K562 (cell line): ENCODE measurements around the gene SLC7A9.

ENCODE experiments used
- CTCF ChIP-seq, 3 experiments: IDR thresholded peaks in 2 of 3; conservative IDR thresholded peaks in 1 of 3; 2 replicates each; pipeline ENCODE4 v1.5.1; 2011 to 2012; ENCODE audit warnings: low read length in 3 of 3, mild to moderate bottlenecking in 3 of 3, control low read depth in 2 of 3, improper control_type of control experiment in 1 of 3, inconsistent platforms in 1 of 3, low read depth in 1 of 3, mixed read lengths in 1 of 3, moderate library complexity in 1 of 3; ENCODE audit not compliant: insufficient read depth in 2 of 3
- GATA2 ChIP-seq: sonication (generic); formaldehyde crosslinking; IDR thresholded peaks from 2 replicates; pipeline ENCODE4 v1.4.0; 2020; ENCODE audit warnings: mild to moderate bottlenecking, missing genetic modification reagents
- MXI1 ChIP-seq: IDR thresholded peaks from 2 replicates; pipeline ENCODE4 v1.6.1; 2011; ENCODE audit warnings: low read depth, mild to moderate bottlenecking, improper control_type of control experiment, low read length
- NFE2L1 ChIP-seq: fragments of 450-650 bp; IDR thresholded peaks from 2 replicates; pipeline ENCODE4 v1.6.1; 2016; ENCODE audit warnings: missing genetic modification characterization, low read depth, mild to moderate bottlenecking, missing compliant biosample characterization, moderate library complexity, borderline replicate concordance
- POLR2AphosphoS5 ChIP-seq: IDR thresholded peaks from 2 replicates; pipeline ENCODE4 v1.6.1; 2011; ENCODE audit warnings: mild to moderate bottlenecking, low read depth, low read length, moderate library complexity; ENCODE audit not compliant: control insufficient read depth, insufficient read depth
- SAFB ChIP-seq: fragments of 200-400 bp; formaldehyde crosslinking; IDR thresholded peaks from 2 replicates; pipeline ENCODE4 v1.6.1; 2017; ENCODE audit warnings: low read depth, low read length, borderline replicate concordance
- YY1 ChIP-seq, 3 experiments: IDR thresholded peaks; 2 replicates each; pipeline ENCODE4 v1.6.1; 2011; ENCODE audit warnings: low read length in 2 of 3, mild to moderate bottlenecking in 2 of 3, moderate library complexity in 2 of 3, borderline replicate concordance in 1 of 3, control low read depth in 1 of 3, low read depth in 1 of 3; ENCODE audit not compliant: insufficient read depth in 3 of 3, insufficient replicate concordance in 2 of 3, control insufficient read depth in 1 of 3, insufficient read length in 1 of 3; ENCODE audit errors: extremely low read depth in 1 of 3
- ZNF3 ChIP-seq: fragments of 250-450 bp; sonication (Bioruptor Pico); IDR thresholded peaks from 2 replicates; pipeline ENCODE4 v1.5.0; 2021; ENCODE audit warnings: mild to moderate bottlenecking, moderate library complexity

GRCh38 chr19:32866061-32866460 lies 3.5 kb downstream of the SLC7A9 start:
- no peak for TF ChIP-seq NFE2L1 (tag)
- TF ChIP-seq GATA2 (CRISPR knock-in tag) = no peak
- TF ChIP-seq CTCF (IDR thresholded peaks at IDR 0.05 in 2 of 3, conservative IDR thresholded peaks at IDR 0.05 in 1 of 3; ENCODE audit: insufficient read depth in 2 of 3, low read depth in 1 of 3, low read length in 3 of 3) = no peak
- no peak for TF ChIP-seq SAFB
- TF ChIP-seq YY1 (IDR thresholded peaks at IDR 0.05; ENCODE audit: borderline replicate concordance in 1 of 3, control insufficient read depth in 1 of 3, extremely low read depth in 1 of 3, insufficient read depth in 3 of 3, insufficient read length in 1 of 3, insufficient replicate concordance in 2 of 3, low read depth in 1 of 3, low read length in 2 of 3) = no peak
- TF ChIP-seq POLR2AphosphoS5 = no peak
- no peak for TF ChIP-seq ZNF3 (CRISPR knock-in tag)
- TF ChIP-seq MXI1 = no peak
